K562 (cell line): ENCODE data around the gene SCG3. TPM values are rescaled to one million over a fixed set of nuclear protein-coding genes. Genes with fewer than 3 reads are reported as not detected.
A peak's percentile ranks its signal among the peaks of the same experiment; 100 is the strongest.

ENCODE experiments used
- CTBP1 ChIP-seq: fragments of 450-650 bp; IDR thresholded peaks from 2 replicates; pipeline ENCODE4 v1.6.1; 2016; ENCODE audit warnings: borderline replicate concordance
- CTCFL ChIP-seq: IDR thresholded peaks from 2 replicates; pipeline ENCODE4 v1.6.1; 2011; ENCODE audit warnings: borderline replicate concordance, low read depth, mild to moderate bottlenecking, moderate library complexity, low read length; ENCODE audit not compliant: insufficient read depth, poor library complexity, severe bottlenecking
- GMEB1 ChIP-seq: fragments of 250-450 bp; sonication (Bioruptor Pico); IDR thresholded peaks from 2 replicates; pipeline ENCODE4 v1.4.0; 2020; ENCODE audit warnings: mild to moderate bottlenecking
- ZEB2 ChIP-seq: fragments of 450-650 bp; IDR thresholded peaks from 2 replicates; pipeline ENCODE4 v1.6.1; 2016
- ZFP1 ChIP-seq: fragments of 450-650 bp; formaldehyde crosslinking; IDR thresholded peaks from 2 replicates; pipeline ENCODE4 v1.4.0; 2020; ENCODE audit warnings: mild to moderate bottlenecking, mixed read lengths
- polyA plus RNA-seq, 8 experiments: library from polyadenylated mRNA; depleted of rRNA in 4 of 8; stranded (reverse) in 5 of 8; unstranded in 3 of 8; fragments of >200 nt; fragmentation: Nextera tagmentation in 2 of 8; fragmentation: Illumina TruSeq in 1 of 8; extraction: Ambion mirVana in 2 of 8; extraction: Trizol in 1 of 8; gene quantifications; 2 replicates each; pipeline versions ENCODE4 v1.2.1 to v1.2.3, GENCODE V29; 2011 to 2014; ENCODE audit warnings: inconsistent platforms in 1 of 8, missing spikeins in 1 of 8
- total RNA-seq, 7 experiments: library from RNA; depleted of rRNA in 6 of 7; stranded (reverse); fragments of >200 nt in 6 of 7; fragmentation: Illumina TruSeq in 2 of 7; extraction: Trizol in 2 of 7; gene quantifications; 2 replicates each; pipeline versions ENCODE4 v1.2.1 to v1.2.3, GENCODE V29; 2011 to 2021; ENCODE audit warnings: low replicate concordance in 1 of 7

Gene SCG3
- total and polyA plus RNA-seq, 9 of the 15 experiments (the other 6 are each of a cell fraction or from before 2014, with no cell fraction given) = 13.0 to 43.8 (median 21.0) TPM

GRCh38 chr15:51750792-51751696, 69.7 kb downstream of the SCG3 start, which contains the start of gene TMOD2 (continued):
- TF ChIP-seq CTCFL (peak; percentile 7), GMEB1 (CRISPR knock-in tag) (peak; percentile 78), ZFP1 (CRISPR knock-in tag) (no peak), ZEB2 (peak; percentile 64; the same call in 1 of the 2 replicates), CTBP1 (peak; percentile 77)
- TF ChIP-seq, all 486 proteins: peak for 24
